ENCODE data around the gene CLMN. TPM values are rescaled to one million over a fixed set of nuclear protein-coding genes. Genes with fewer than 3 reads are reported as not detected.

The CLMN gene
- polyA plus RNA-seq, 3 donors, result 22.0 to 33.7 (median 23.2) TPM

GRCh38 chr14:95344536-95344935 lies 24.8 kb upstream of the CLMN start:
- no peaks in the 10 kb centered on the region for H3K79me2 ChIP-seq (ENCODE audit: insufficient read depth, low read length)
- H3K9ac ChIP-seq (ENCODE audit: insufficient read depth, low read length, poor library complexity, severe bottlenecking), result no peak overlapping the region
- TF ChIP-seq, protein P1, sequence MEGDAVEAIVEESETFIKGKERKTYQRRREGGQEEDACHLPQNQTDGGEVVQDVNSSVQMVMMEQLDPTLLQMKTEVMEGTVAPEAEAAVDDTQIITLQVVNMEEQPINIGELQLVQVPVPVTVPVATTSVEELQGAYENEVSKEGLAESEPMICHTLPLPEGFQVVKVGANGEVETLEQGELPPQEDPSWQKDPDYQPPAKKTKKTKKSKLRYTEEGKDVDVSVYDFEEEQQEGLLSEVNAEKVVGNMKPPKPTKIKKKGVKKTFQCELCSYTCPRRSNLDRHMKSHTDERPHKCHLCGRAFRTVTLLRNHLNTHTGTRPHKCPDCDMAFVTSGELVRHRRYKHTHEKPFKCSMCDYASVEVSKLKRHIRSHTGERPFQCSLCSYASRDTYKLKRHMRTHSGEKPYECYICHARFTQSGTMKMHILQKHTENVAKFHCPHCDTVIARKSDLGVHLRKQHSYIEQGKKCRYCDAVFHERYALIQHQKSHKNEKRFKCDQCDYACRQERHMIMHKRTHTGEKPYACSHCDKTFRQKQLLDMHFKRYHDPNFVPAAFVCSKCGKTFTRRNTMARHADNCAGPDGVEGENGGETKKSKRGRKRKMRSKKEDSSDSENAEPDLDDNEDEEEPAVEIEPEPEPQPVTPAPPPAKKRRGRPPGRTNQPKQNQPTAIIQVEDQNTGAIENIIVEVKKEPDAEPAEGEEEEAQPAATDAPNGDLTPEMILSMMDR (IDR thresholded peaks at IDR 0.05), result no peak
- H3K36me3 ChIP-seq (replicated peaks in 1 of 2; ENCODE audit: control insufficient read depth in 1 of 2, insufficient read depth in 2 of 2, low read length in 2 of 2), result no peaks in the 10 kb centered on the region
- H3K4me2 ChIP-seq (replicated peaks; ENCODE audit: extremely low read depth, low read length, poor library complexity, severe bottlenecking), result no peak overlapping the region
- H3K4me3 ChIP-seq (replicated peaks in 1 of 3; ENCODE audit: low read depth in 2 of 3, low read length in 3 of 3), result no peak overlapping the region
- H3K4me3 Mint-ChIP-seq, result no peak overlapping the region
- peaks cover 4 to 10% (median 5%) of the 10 kb centered on the region in 3 donors for H3K27me3 Mint-ChIP-seq (ENCODE audit: low read depth in 3 of 3)
- intact Hi-C loops (cut with micrococcal nuclease), result no loop called here
- H3K27me3 ChIP-seq (ENCODE audit: control insufficient read depth in 2 of 2, insufficient read depth in 2 of 2, low read length in 2 of 2), result no peaks in the 10 kb centered on the region
- H3K4me1 ChIP-seq (ENCODE audit: control insufficient read depth in 1 of 2, insufficient read depth in 2 of 2, low read length in 2 of 2), result no peaks in the 10 kb centered on the region
- peaks cover 0 to 8% (median 2%) of the 10 kb centered on the region in 7 donors for H3K9me3 Mint-ChIP-seq
- H3K4me1 Mint-ChIP-seq, result no peaks in the 10 kb centered on the region
- H3K27ac Mint-ChIP-seq, result no peak overlapping the region
- H3K27ac ChIP-seq (ENCODE audit: low read depth in 1 of 2, low read length in 2 of 2), result no peak overlapping the region
- no peak overlapping the region for H2AFZ ChIP-seq (ENCODE audit: insufficient read depth, low read depth, low read length, poor library complexity, severe bottlenecking)
- no peaks in the 10 kb centered on the region for H3K9me3 ChIP-seq (replicated peaks in 1 of 2; ENCODE audit: control insufficient read depth in 1 of 2, insufficient read depth in 1 of 2, low read length in 2 of 2)
- no peaks in the 10 kb centered on the region for H4K20me1 ChIP-seq (ENCODE audit: insufficient read depth, low read length)
- DNase-seq, result no peak
- no peaks in the 10 kb centered on the region for H3K36me3 Mint-ChIP-seq

DNA sequence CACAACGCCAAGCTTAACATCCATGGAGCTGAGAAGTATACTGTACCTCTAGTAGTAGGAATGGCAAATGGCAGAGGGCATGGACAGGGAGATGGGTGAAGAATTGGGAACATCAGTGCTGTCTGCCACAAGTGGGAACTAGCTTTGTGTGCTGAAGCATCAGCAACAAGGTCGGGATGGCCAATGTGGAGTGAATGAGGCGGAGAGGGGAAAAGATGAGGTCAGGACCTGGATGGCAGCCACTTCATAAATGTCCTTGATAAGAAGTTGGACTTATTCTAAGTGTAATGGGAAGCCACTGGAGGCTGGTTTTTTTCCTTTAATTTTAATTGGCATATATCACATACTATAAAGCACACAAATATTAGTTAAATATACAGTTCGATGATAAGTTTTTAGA lies 21.9 kb upstream of the CLMN start:
- H4K20me1 ChIP-seq (ENCODE audit: insufficient read depth, low read length), result no peaks in the 10 kb centered on the region
- H3K4me1 ChIP-seq (ENCODE audit: control insufficient read depth in 1 of 2, insufficient read depth in 2 of 2, low read length in 2 of 2), result no peaks in the 10 kb centered on the region
- TF ChIP-seq, protein P1 (IDR thresholded peaks at IDR 0.05), result no peak
- H3K79me2 ChIP-seq (ENCODE audit: insufficient read depth, low read length), result no peaks in the 10 kb centered on the region
- H3K9me3 Mint-ChIP-seq, result peaks cover 0 to 8% (median 2%) of the 10 kb centered on the region in 7 donors
- H3K9me3 ChIP-seq (replicated peaks in 1 of 2; ENCODE audit: control insufficient read depth in 1 of 2, insufficient read depth in 1 of 2, low read length in 2 of 2), result no peaks in the 10 kb centered on the region
- H3K27me3 ChIP-seq (ENCODE audit: control insufficient read depth in 2 of 2, insufficient read depth in 2 of 2, low read length in 2 of 2), result no peaks in the 10 kb centered on the region
- DNase-seq, result no peak
- peak overlapping the region in 1 of 2 donors; percentile 43 for H3K4me3 Mint-ChIP-seq
- no peak overlapping the region for H3K9ac ChIP-seq (ENCODE audit: insufficient read depth, low read length, poor library complexity, severe bottlenecking)
- no peak overlapping the region for H3K27ac ChIP-seq (ENCODE audit: low read depth in 1 of 2, low read length in 2 of 2)
- WGBS (ENCODE audit: insufficient coverage), result 95% methylated on average over 2 of the region's 4 CpGs
- peaks cover 3 to 9% (median 8%) of the 10 kb centered on the region in 3 donors for H3K27me3 Mint-ChIP-seq (ENCODE audit: low read depth in 3 of 3)
- intact Hi-C loops (cut with micrococcal nuclease), result no loop called here
- no peaks in the 10 kb centered on the region for H3K36me3 Mint-ChIP-seq
- no peaks in the 10 kb centered on the region for H3K36me3 ChIP-seq (replicated peaks in 1 of 2; ENCODE audit: control insufficient read depth in 1 of 2, insufficient read depth in 2 of 2, low read length in 2 of 2)
- H3K4me1 Mint-ChIP-seq, result no peaks in the 10 kb centered on the region
- H3K4me3 ChIP-seq (replicated peaks in 1 of 3; ENCODE audit: low read depth in 2 of 3, low read length in 3 of 3), result no peak overlapping the region
- no peak overlapping the region for H3K27ac Mint-ChIP-seq
- H3K4me2 ChIP-seq (replicated peaks; ENCODE audit: extremely low read depth, low read length, poor library complexity, severe bottlenecking), result no peak overlapping the region
- H2AFZ ChIP-seq (ENCODE audit: insufficient read depth, low read depth, low read length, poor library complexity, severe bottlenecking), result no peak overlapping the region
